GM12892 (cell line): ENCODE results near the gene ARHGAP26.

ENCODE experiments used
- POLR2A ChIP-seq: IDR thresholded peaks from 2 replicates; pipeline ENCODE4 v1.6.1; 2011; ENCODE audit warnings: low read depth, low read length, control low read depth
- POLR2AphosphoS5 ChIP-seq: IDR thresholded peaks from 2 replicates; pipeline ENCODE4 v1.6.1; 2011; ENCODE audit warnings: low read depth, low read length, control low read depth

- TF ChIP-seq POLR2A (no peak), POLR2AphosphoS5 (no peak)
Observed at GRCh38 chr5:142883025-142883424, 112.8 kb downstream of the ARHGAP26 start.
